Naive thymus-derived CD4-positive, alpha-beta T cell (primary cell): ENCODE measurements around the gene ANGEL1. TPM values are rescaled to one million over a fixed set of nuclear protein-coding genes. Genes with fewer than 3 reads are reported as not detected.

Experiments used
- ATAC-seq: fragments of 150-1000 bp; cut with Tn5 transposase; 2 replicates; pipeline ENCODE4 v1.10.0; 2021; ENCODE audit warnings: mild to moderate bottlenecking, moderate library complexity
- CTCF ChIA-PET: fragments of 350-600 bp; sonication (Branson Sonifier 250); formaldehyde crosslinking; loops from one replicate; lab custom pipeline; 2021; ENCODE audit warnings: antibody characterized with exemption; lab: Charles Lee
- POLR2A ChIA-PET: fragments of 350-600 bp; sonication (Branson Sonifier 250); formaldehyde crosslinking; loops from one replicate; lab custom pipeline; 2021; ENCODE audit warnings: antibody characterized with exemption, inconsistent platforms; lab: Charles Lee
- DNase-seq, 9 donors: peaks; one replicate each; pipeline versions ENCODE4 v3.0.0 to v3.0.0-alpha.2; 2020 to 2022; ENCODE audit warnings: mixed read lengths in 1 of 9
- H3K27ac ChIP-seq: one replicate; pipeline ENCODE4 v1.7.0; 2013; ENCODE audit warnings: mild to moderate bottlenecking, low read depth, low read length, moderate library complexity
- H3K27me3 ChIP-seq, 2 donors: one replicate each; pipeline ENCODE4 v1.7.0; 2013; ENCODE audit warnings: low read length in 2 of 2, mild to moderate bottlenecking in 2 of 2, moderate library complexity in 2 of 2; ENCODE audit not compliant: control insufficient read depth in 2 of 2, insufficient read depth in 2 of 2
- H3K36me3 ChIP-seq, 3 experiments: 1 replicate in 2 of 3; 2 replicates in 1 of 3; pipeline ENCODE4 v1.7.0; 2013; ENCODE audit warnings: low read length in 3 of 3, mild to moderate bottlenecking in 3 of 3, moderate library complexity in 1 of 3; ENCODE audit not compliant: insufficient read depth in 3 of 3, control insufficient read depth in 2 of 3
- H3K4me1 ChIP-seq, 2 donors: one replicate each; pipeline ENCODE4 v1.7.0; 2013; ENCODE audit warnings: low read length in 2 of 2, mild to moderate bottlenecking in 2 of 2, moderate library complexity in 1 of 2; ENCODE audit not compliant: control insufficient read depth in 2 of 2, insufficient read depth in 2 of 2
- H3K4me3 ChIP-seq: 2 replicates; pipeline ENCODE4 v1.7.0; 2013; ENCODE audit warnings: mild to moderate bottlenecking, low read length
- H3K9me3 ChIP-seq, 3 experiments: 1 replicate in 2 of 3; 2 replicates in 1 of 3; pipeline ENCODE4 v1.7.0; 2013; ENCODE audit warnings: low read length in 3 of 3; ENCODE audit not compliant: control insufficient read depth in 2 of 3
- H3K27ac Mint-ChIP-seq, 9 donors: one replicate each; pipeline ENCODE4 v1.8.0; 2020 to 2022; ENCODE audit warnings: mixed read lengths in 9 of 9, mild to moderate bottlenecking in 8 of 9, moderate library complexity in 5 of 9, inconsistent platforms in 2 of 9
- H3K27me3 Mint-ChIP-seq, 5 donors: one replicate each; pipeline ENCODE4 v1.8.0; 2021 to 2022; ENCODE audit warnings: mixed read lengths in 5 of 5, mild to moderate bottlenecking in 1 of 5
- H3K36me3 Mint-ChIP-seq, 5 donors: one replicate each; pipeline ENCODE4 v1.8.0; 2020 to 2022; ENCODE audit warnings: mixed read lengths in 5 of 5, mild to moderate bottlenecking in 3 of 5, inconsistent platforms in 1 of 5
- H3K4me1 Mint-ChIP-seq, 7 donors: one replicate each; pipeline ENCODE4 v1.8.0; 2020 to 2022; ENCODE audit warnings: mixed read lengths in 7 of 7, mild to moderate bottlenecking in 3 of 7, inconsistent platforms in 1 of 7
- H3K4me3 Mint-ChIP-seq, 10 donors: one replicate each; pipeline ENCODE4 v1.8.0; 2020 to 2022; ENCODE audit warnings: mild to moderate bottlenecking in 10 of 10, mixed read lengths in 10 of 10, moderate library complexity in 6 of 10, inconsistent platforms in 2 of 10
- H3K9me3 Mint-ChIP-seq, 11 donors: one replicate each; pipeline ENCODE4 v1.8.0; 2020 to 2022; ENCODE audit warnings: mixed read lengths in 11 of 11, mild to moderate bottlenecking in 4 of 11, inconsistent platforms in 1 of 11, moderate library complexity in 1 of 11
- intact Hi-C, 2 donors: fragments of 100-400 bp; cut with micrococcal nuclease; formaldehyde crosslinking; loops; one replicate each; pipeline ENCODE4 v1.15.1; 2023
- polyA plus RNA-seq, 2 donors: library from polyadenylated mRNA; unstranded; fragments of 300-500 nt; fragmentation: Illumina TruSeq; gene quantifications; one replicate each; pipeline ENCODE4 v1.2.3, GENCODE V29; 2021
- total RNA-seq, 6 experiments: library from RNA in 5 of 6; stranded (reverse) in 5 of 6; gene quantifications; 1 replicate in 5 of 6; 2 replicates in 1 of 6; pipeline ENCODE4 v1.2.3 and lab custom pipeline; 2021 to 2026

Gene ANGEL1
- total and polyA plus RNA-seq, 7 experiments from 2014 or later, result 14.5 to 37.6 (median 28.3) TPM

- DNase-seq (no peak), ATAC-seq (no peak)
- ChIA-PET CTCF (no interaction called here), POLR2A (no interaction called here)
- H3K4me1 ChIP-seq, result no peaks in the 10 kb centered on the region
- H3K4me3 Mint-ChIP-seq, result no peak overlapping the region
- H3K27ac Mint-ChIP-seq, result no peak overlapping the region
- H3K36me3 ChIP-seq, result no peaks in the 10 kb centered on the region
- no peaks in the 10 kb centered on the region for H3K36me3 Mint-ChIP-seq
- peaks cover 0 to 1% (median 0%) of the 10 kb centered on the region in 7 donors for H3K4me1 Mint-ChIP-seq
- intact Hi-C loops, result no loop called here
- H3K9me3 Mint-ChIP-seq, result no peaks in the 10 kb centered on the region
- H3K27me3 Mint-ChIP-seq, result peaks cover 0 to 21% (median 3%) of the 10 kb centered on the region in 5 donors
- no peak overlapping the region for H3K4me3 ChIP-seq
- H3K27me3 ChIP-seq, result no peaks in the 10 kb centered on the region
- no peaks in the 10 kb centered on the region for H3K9me3 ChIP-seq
- no peak overlapping the region for H3K27ac ChIP-seq
Observed at GRCh38 chr14:76827696-76828296, 15.1 kb upstream of the ANGEL1 start.

GRCh38 chr14:76826122-76826521 lies 13.4 kb upstream of the ANGEL1 start, which contains the start of gene LRRC74A:
LRRC74A (plus strand) TSS chr14:76826408; CDS start chr14:76826698, 290 bp downstream.
- Histone ChIP-seq H3K4me1 (no peaks in the 10 kb centered on the region), H3K27me3 (no peaks in the 10 kb centered on the region), H3K4me3 (no peak within 1 kb of the TSS), H3K36me3 (no peaks in the 10 kb centered on the region), H3K9me3 (no peaks in the 10 kb centered on the region), H3K27ac (no peak within 1 kb of the TSS)
- Mint-ChIP-seq H3K27me3 (peaks cover 0 to 22% (median 3%) of the 10 kb centered on the region in 5 donors), H3K9me3 (no peaks in the 10 kb centered on the region), H3K36me3 (no peaks in the 10 kb centered on the region), H3K27ac (peak within 1 kb of the TSS in 1 of 9 donors; percentile 27), H3K4me1 (peaks cover 0 to 1% (median 0%) of the 10 kb centered on the region in 7 donors), H3K4me3 (no peak within 1 kb of the TSS)
- CTCF ChIA-PET, result no interaction called here
- intact Hi-C loops, result no loop called here
- ATAC-seq (peak; percentile 22), DNase-seq (no peak)
- POLR2A ChIA-PET, result no interaction called here

- Mint-ChIP-seq H3K36me3 (no peaks in the 10 kb centered on the region), H3K27ac (no peak overlapping the region), H3K9me3 (peaks cover 0 to 2% (median 0%) of the 10 kb centered on the region in 11 donors), H3K4me3 (no peak overlapping the region), H3K27me3 (peaks cover 0 to 25% (median 10%) of the 10 kb centered on the region in 5 donors), H3K4me1 (no peaks in the 10 kb centered on the region)
- intact Hi-C loops, result no loop called here
- H3K4me1 ChIP-seq, result no peaks in the 10 kb centered on the region
- H3K4me3 ChIP-seq, result no peak overlapping the region
- H3K36me3 ChIP-seq, result no peaks in the 10 kb centered on the region
- H3K27ac ChIP-seq, result no peak overlapping the region
- DNase-seq (no peak), ATAC-seq (no peak)
- H3K9me3 ChIP-seq, result no peaks in the 10 kb centered on the region
- peaks cover 0 to 3% of the 10 kb centered on the region in 2 donors for H3K27me3 ChIP-seq
- POLR2A ChIA-PET, result no interaction called here
- CTCF ChIA-PET, result interaction anchor here (0.6 kb wide), 1 partner anchor 274 kb away, joined by 3 read pairs; no protein-coding TSS in a partner anchor
Observed at GRCh38 chr14:76820700-76821099, 8.0 kb upstream of the ANGEL1 start.

DNA sequence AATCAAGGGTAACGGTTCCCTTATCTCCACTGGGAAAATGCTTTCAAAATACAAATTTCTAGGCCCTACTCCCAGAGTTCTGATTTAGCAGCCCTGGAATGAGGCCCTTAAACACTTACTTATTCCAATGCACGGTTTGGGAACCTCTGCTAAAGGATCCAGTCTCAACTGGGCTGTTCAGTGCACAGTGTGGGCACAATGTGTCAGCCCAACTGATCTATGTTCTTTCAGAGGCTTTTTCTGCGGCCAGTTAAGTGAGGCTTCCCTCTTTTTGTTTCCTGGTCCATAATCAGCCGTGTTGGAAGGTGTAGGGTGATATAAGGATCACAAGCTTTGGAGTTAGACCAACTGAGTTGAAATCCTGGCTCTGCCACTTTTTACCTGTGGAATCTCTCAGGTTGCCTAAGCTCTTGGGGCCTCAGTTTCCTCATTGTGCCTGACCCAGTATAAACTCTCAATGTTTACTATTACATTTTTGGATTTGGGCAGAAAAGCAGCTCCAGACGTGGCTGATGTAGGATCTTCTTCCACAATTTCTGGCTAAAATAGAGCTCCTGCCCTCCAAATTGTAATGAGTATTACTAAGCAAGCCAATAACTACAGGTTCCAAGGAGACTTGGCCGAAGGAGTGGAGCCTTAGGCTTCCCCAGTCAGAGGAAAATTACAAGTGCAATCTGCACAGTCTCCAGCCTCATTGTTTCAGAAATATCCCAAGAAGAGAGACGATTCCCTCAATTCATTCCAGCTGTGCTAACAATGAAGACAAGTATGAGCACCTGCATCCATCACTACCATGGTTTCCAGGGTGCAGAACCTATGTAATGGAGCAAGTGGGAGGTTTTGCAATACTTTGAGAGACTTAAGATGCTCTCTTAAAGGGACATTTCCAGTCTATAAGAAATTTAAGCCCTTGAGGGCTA lies 2.3 kb upstream of the ANGEL1 start:
- Mint-ChIP-seq H3K4me3 (no peak overlapping the region), H3K36me3 (no peaks in the 10 kb centered on the region), H3K27ac (peak overlapping the region in 1 of 9 donors; percentile 5), H3K27me3 (peaks cover 0 to 8% (median 2%) of the 10 kb centered on the region in 5 donors), H3K4me1 (peaks cover 13 to 33% (median 28%) of the 10 kb centered on the region in 7 donors), H3K9me3 (peaks cover 0 to 8% (median 0%) of the 10 kb centered on the region in 11 donors)
- ChIA-PET POLR2A (no interaction called here), CTCF (no interaction called here)
- intact Hi-C loops, result loop anchor here in 1 of 2 donors (5.0 to 10.0 kb wide), 3 partner anchors 92 to 990 kb away; partner anchors contain the start of genes ADCK1 and SNW1
- H3K27me3 ChIP-seq, result peaks cover 0 to 3% of the 10 kb centered on the region in 2 donors
- H3K9me3 ChIP-seq, result no peaks in the 10 kb centered on the region
- peaks cover 0 to 3% (median 0%) of the 10 kb centered on the region in 3 experiments for H3K36me3 ChIP-seq
- DNase-seq, result no peak
- H3K4me3 ChIP-seq, result no peak overlapping the region
- no peak overlapping the region for H3K27ac ChIP-seq
- ATAC-seq, result no peak
- H3K4me1 ChIP-seq, result peaks cover 20 to 21% of the 10 kb centered on the region in 2 donors

DNA sequence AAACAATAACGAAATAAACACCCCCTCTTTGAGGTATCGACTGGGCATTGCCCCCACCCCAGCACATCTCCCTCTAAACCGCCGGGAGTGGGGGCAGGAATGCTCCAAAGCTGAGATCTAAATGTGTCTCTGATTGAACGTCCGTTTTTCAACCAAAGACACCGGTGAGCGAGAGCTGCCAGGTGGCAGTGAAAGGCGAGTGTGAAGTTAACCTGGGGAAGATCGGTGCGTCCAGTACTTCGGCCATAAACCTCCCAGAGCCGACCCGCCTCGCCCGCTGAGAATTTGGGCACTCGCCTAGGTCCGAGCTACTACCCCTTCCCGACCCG lies 625 bp downstream of the ANGEL1 start:
- intact Hi-C loops, result loop anchor here (1.0 to 10.0 kb wide), 20 partner anchors 27 to 1151 kb away; partner anchors contain the start of genes CIPC (in 2 of the 2), GSTZ1 (in 2 of the 2), SAMD15 (in 2 of the 2) and TMED8 (in 2 of the 2)
- Mint-ChIP-seq H3K9me3 (peaks cover 0 to 6% (median 0%) of the 10 kb centered on the region in 11 donors), H3K27ac (peak overlapping the region; percentile 85 to 96 (median 94)), H3K4me1 (peaks cover 17 to 50% (median 38%) of the 10 kb centered on the region in 7 donors), H3K36me3 (peaks cover 3 to 24% (median 9%) of the 10 kb centered on the region in 5 donors), H3K27me3 (no peaks in the 10 kb centered on the region), H3K4me3 (peak overlapping the region; percentile 88 to 99 (median 93))
- peak overlapping the region; percentile 63 for H3K4me3 ChIP-seq
- H3K36me3 ChIP-seq, result peaks cover 0 to 27% (median 5%) of the 10 kb centered on the region in 3 experiments
- ATAC-seq (no peak), DNase-seq (peak in 1 of 9 donors; percentile 4)
- ChIA-PET CTCF (interaction anchor here (0.8 to 1.7 kb wide), 2 partner anchors 38 to 102 kb away, joined by 3 to 9 read pairs; no protein-coding TSS in a partner anchor), POLR2A (interaction anchor here (0.6 to 1.3 kb wide), 8 partner anchors 16 to 756 kb away, joined by 3 to 5 read pairs (median 3); no protein-coding TSS in a partner anchor)
- H3K9me3 ChIP-seq, result no peaks in the 10 kb centered on the region
- H3K27me3 ChIP-seq, result no peaks in the 10 kb centered on the region
- peaks cover 20 to 21% of the 10 kb centered on the region in 2 donors for H3K4me1 ChIP-seq
- peak overlapping the region; percentile 87 for H3K27ac ChIP-seq

- H3K27ac ChIP-seq, result peak overlapping the region; percentile 87
- H3K9me3 ChIP-seq, result no peaks in the 10 kb centered on the region
- intact Hi-C loops, result loop anchor here (1.0 to 10.0 kb wide), 5 partner anchors 33 to 993 kb away; partner anchors contain the start of genes ADCK1 (in 1 of the 2) and SNW1 (in 1 of the 2)
- H3K27ac Mint-ChIP-seq, result peak overlapping the region; percentile 85 to 96 (median 94)
- no peaks in the 10 kb centered on the region for H3K27me3 ChIP-seq
- DNase-seq (no peak), ATAC-seq (no peak)
- H3K9me3 Mint-ChIP-seq, result peaks cover 0 to 6% (median 0%) of the 10 kb centered on the region in 11 donors
- H3K36me3 Mint-ChIP-seq, result peaks cover 3 to 29% (median 11%) of the 10 kb centered on the region in 5 donors
- H3K4me3 Mint-ChIP-seq, result peak overlapping the region; percentile 88 to 99 (median 93)
- H3K27me3 Mint-ChIP-seq, result no peaks in the 10 kb centered on the region
- H3K4me1 Mint-ChIP-seq, result peaks cover 18 to 52% (median 40%) of the 10 kb centered on the region in 7 donors
- POLR2A ChIA-PET, result interaction anchor here (0.6 to 0.7 kb wide), 2 partner anchors 307 to 524 kb away, joined by 3 to 4 read pairs; no protein-coding TSS in a partner anchor
- peaks cover 0 to 32% (median 5%) of the 10 kb centered on the region in 3 experiments for H3K36me3 ChIP-seq
- CTCF ChIA-PET, result interaction anchor here (0.6 to 1.7 kb wide), 4 partner anchors 37 to 827 kb away, joined by 3 to 9 read pairs (median 4); no protein-coding TSS in a partner anchor
- peaks cover 20 to 21% of the 10 kb centered on the region in 2 donors for H3K4me1 ChIP-seq
- H3K4me3 ChIP-seq, result peak overlapping the region; percentile 63
Observed at GRCh38 chr14:76811561-76811960, 1.1 kb downstream of the ANGEL1 start.
